Loucy (cell line): ENCODE results near the gene ACP4.

Experiments used
- CTCF ChIP-seq: fragments of 200-600 bp; sonication (generic); conservative IDR thresholded peaks from 2 replicates; pipeline ENCODE4 v1.5.1; 2014; ENCODE audit warnings: mild to moderate bottlenecking, antibody characterized with exemption, low read length
- EZH2phosphoT487 ChIP-seq: fragments of 200-600 bp; IDR thresholded peaks from 2 replicates; pipeline ENCODE4 v1.6.1; 2018; ENCODE audit warnings: antibody characterized with exemption, mild to moderate bottlenecking, moderate library complexity, borderline replicate concordance

DNA sequence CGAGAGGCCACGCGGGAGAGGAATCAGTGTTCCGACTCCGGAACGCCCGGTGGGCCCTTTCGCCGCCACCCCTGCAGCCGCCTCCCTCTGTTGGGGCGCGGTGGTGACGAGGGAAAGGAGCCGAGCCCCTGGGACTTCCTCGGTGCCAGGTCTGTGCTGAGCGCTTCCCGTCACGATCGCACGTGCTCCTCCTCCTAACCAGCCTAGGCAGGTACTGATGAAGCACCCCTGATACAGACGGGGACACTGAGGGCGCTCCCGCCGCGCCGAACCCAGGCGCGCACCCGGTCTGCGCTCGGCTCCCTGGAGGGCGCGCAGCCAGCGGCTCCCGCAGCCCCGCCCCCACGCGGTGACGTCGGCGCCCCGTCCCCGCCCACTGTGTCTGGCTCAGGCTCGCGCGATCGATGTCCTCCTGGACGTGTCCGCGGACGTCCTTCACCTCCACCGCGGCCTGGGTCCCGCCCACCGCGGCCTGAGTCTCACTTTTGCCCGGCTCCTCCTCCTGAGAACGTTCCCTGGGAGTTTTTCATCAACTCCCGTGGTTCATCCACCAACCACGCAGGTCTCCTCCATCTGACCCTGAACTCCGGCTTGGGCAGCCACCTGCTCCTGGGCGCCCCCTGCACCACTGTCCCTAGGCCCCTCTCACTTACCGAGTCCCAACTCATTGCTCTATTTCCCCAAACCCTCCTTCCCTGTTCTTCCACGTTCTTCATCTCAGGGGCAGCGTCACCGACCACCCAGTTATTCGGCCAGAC lies 45.7 kb downstream of the ACP4 start:
- TF ChIP-seq CTCF (no peak), EZH2phosphoT487 (no peak)
